GM12878 (cell line): ENCODE data around the gene KCNQ1. TPM values are rescaled to one million over a fixed set of nuclear protein-coding genes. Genes with fewer than 3 reads are reported as not detected.
A peak's percentile ranks its signal among the peaks of the same experiment; 100 is the strongest.

Experiments
- ATAC-seq: fragments of 200-7000 bp; cut with Tn5 transposase; 3 replicates; pipeline ENCODE4 v1.9.1; 2020; ENCODE audit warnings: mild to moderate bottlenecking, moderate library complexity
- BruUV-seq: library from RNA; stranded (reverse); fragments of 400-500 nt; replicated peaks from 2 replicates; lab custom pipeline; 2021; lab: Mats Ljungman, UMichigan
- CTCF ChIA-PET: fragments of 300-600 bp; sonication (Branson Sonifier 250); formaldehyde crosslinking; extraction: SDS; loops from one replicate; lab custom pipeline; 2021; ENCODE audit warnings: inconsistent platforms; lab: Yijun Ruan, JAX
- POLR2A ChIA-PET: fragments of 350-600 bp; formaldehyde crosslinking; extraction: SDS; loops from one replicate; lab custom pipeline; 2021; ENCODE audit warnings: inconsistent platforms; lab: Charles Lee
- RAD21 ChIA-PET: fragments of 300-600 bp; sonication (Branson Sonifier 250); formaldehyde crosslinking; loops from one replicate; lab custom pipeline; 2023; ENCODE audit warnings: antibody characterized with exemption; ENCODE audit not compliant: unreplicated experiment; lab: Charles Lee
- SMC1A ChIA-PET: fragments of 300-600 bp; sonication (Branson Sonifier 250); formaldehyde crosslinking; loops from one replicate; lab custom pipeline; 2023; ENCODE audit not compliant: unreplicated experiment, uncharacterized antibody; lab: Charles Lee
- DNase-seq: peaks from one replicate; pipeline ENCODE4 v3.0.0-alpha.2; 2011; ENCODE audit warnings: low read depth, low spot score
- FAIRE-seq: peaks from 3 replicates; lab custom pipeline; 2011; peaks lifted over from hg19 to GRCh38; lab: Jason Lieb, UNC
- H2AFZ ChIP-seq: 2 replicates; pipeline ENCODE4 v1.6.0; 2011; ENCODE audit warnings: low read depth, low read length, control low read depth; ENCODE audit not compliant: control insufficient read depth
- H3K27ac ChIP-seq: 2 replicates; pipeline ENCODE4 v1.5.1; 2011; ENCODE audit warnings: control low read depth; ENCODE audit not compliant: control insufficient read depth, insufficient read depth
- H3K27me3 ChIP-seq, 2 experiments: replicated peaks in 1 of 2; 2 replicates each; pipeline versions ENCODE4 v1.6.0 to v1.6.1; 2011; ENCODE audit warnings: low read length in 1 of 2; ENCODE audit not compliant: control insufficient read depth in 2 of 2, insufficient read depth in 2 of 2
- H3K36me3 ChIP-seq, 2 experiments: 2 replicates each; pipeline ENCODE4 v1.5.1; 2011; ENCODE audit warnings: low read length in 1 of 2; ENCODE audit not compliant: control insufficient read depth in 2 of 2, insufficient read depth in 2 of 2
- H3K4me1 ChIP-seq: 2 replicates; pipeline ENCODE4 v1.6.1; 2011; ENCODE audit warnings: mild to moderate bottlenecking, low read length, moderate library complexity, mixed read lengths; ENCODE audit not compliant: control insufficient read depth, insufficient read depth
- H3K4me2 ChIP-seq: 2 replicates; pipeline ENCODE4 v1.6.0; 2011; ENCODE audit warnings: control low read depth; ENCODE audit not compliant: control insufficient read depth, insufficient read depth
- H3K4me3 ChIP-seq: fragments of 200-600 bp; sonication (generic); 2 replicates; pipeline ENCODE4 v1.5.1; 2016
- H3K79me2 ChIP-seq: 2 replicates; pipeline ENCODE4 v1.6.0; 2011; ENCODE audit warnings: low read length; ENCODE audit not compliant: control insufficient read depth, insufficient read depth
- H3K9ac ChIP-seq: 2 replicates; pipeline ENCODE4 v1.8.0; 2011; ENCODE audit warnings: low read length, control low read depth, mixed read lengths; ENCODE audit not compliant: control insufficient read depth, insufficient read depth
- H3K9me3 ChIP-seq: replicated peaks from 3 replicates; pipeline ENCODE4 v1.5.1; 2011; ENCODE audit warnings: mild to moderate bottlenecking, low read length; ENCODE audit not compliant: control insufficient read depth, insufficient read depth
- H4K20me1 ChIP-seq: 2 replicates; pipeline ENCODE4 v1.6.0; 2011; ENCODE audit not compliant: control insufficient read depth, insufficient read depth
- BMI1 ChIP-seq: fragments of 450-650 bp; IDR thresholded peaks from 2 replicates; pipeline ENCODE4 v1.6.1; 2016; ENCODE audit warnings: mild to moderate bottlenecking, moderate library complexity, borderline replicate concordance
- POLR2AphosphoS5 ChIP-seq: IDR thresholded peaks from 2 replicates; pipeline ENCODE4 v1.6.1; 2011; ENCODE audit warnings: mild to moderate bottlenecking, low read length, inconsistent platforms
- SMC3 ChIP-seq: IDR thresholded peaks from 2 replicates; pipeline ENCODE4 v1.6.1; 2011; ENCODE audit warnings: low read length, improper control_type of control experiment, borderline replicate concordance
- WGBS: methylation state at CpG from one replicate; pipeline ENCODE4 v1.1.6; 2016; ENCODE audit warnings: low lambda C conversion rate; ENCODE audit not compliant: insufficient replicate concordance, insufficient coverage; ENCODE audit errors: missing lambda C conversion rate; 5-methylcytosine and 5-hydroxymethylcytosine counted together
- in situ Hi-C: fragments of 300-500 bp; cut with MboI; formaldehyde crosslinking; loops from 9 replicates; pipeline ENCODE4 v1.14.3; 2018; ENCODE audit warnings: mixed read lengths
- intact Hi-C: fragments of 100-400 bp; cut with micrococcal nuclease; formaldehyde crosslinking; loops from one replicate; pipeline ENCODE4 v1.14.2; 2022; ENCODE audit not compliant: unreplicated experiment
- polyA plus RNA-seq, 11 experiments: library from polyadenylated mRNA; depleted of rRNA in 4 of 11; unstranded in 6 of 11; stranded (reverse) in 5 of 11; fragments of >200 nt; fragmentation: Nextera tagmentation in 4 of 11; fragmentation: Illumina TruSeq in 1 of 11; extraction: Ambion mirVana in 4 of 11; extraction: Trizol in 1 of 11; gene quantifications; 1 replicate in 1 of 11; 2 replicates in 10 of 11; pipeline versions ENCODE4 v1.2.1 to v1.2.3, GENCODE V29; 2011 to 2016; ENCODE audit warnings: inconsistent platforms in 2 of 11, missing spikeins in 2 of 11, low read depth in 1 of 11
- total RNA-seq, 4 experiments: library from RNA; depleted of rRNA in 3 of 4; stranded (reverse); fragments of >200 nt in 3 of 4; fragmentation: Illumina TruSeq in 1 of 4; extraction: Trizol in 1 of 4; gene quantifications; 2 replicates each; pipeline versions ENCODE4 v1.2.1 to v1.2.3, GENCODE V29; 2013 to 2021
- TF ChIP-seq, protein P1 (sequence below): fragments of 450-650 bp; IDR thresholded peaks from 2 replicates; pipeline ENCODE4 v1.6.1; 2016; ENCODE audit warnings: mild to moderate bottlenecking, moderate library complexity, borderline replicate concordance
- TF ChIP-seq, protein P2 (sequence below): fragments of 150-350 bp; IDR thresholded peaks from 2 replicates; pipeline ENCODE4 v1.6.1; 2014; ENCODE audit warnings: mild to moderate bottlenecking, low read depth, low read length

The KCNQ1 gene
- total and polyA plus RNA-seq, 10 of the 15 experiments (the other 5 are each of a cell fraction or from before 2014, with no cell fraction given), result 0.03 to 0.15 (median 0.12) TPM; not detected in 7

DNA sequence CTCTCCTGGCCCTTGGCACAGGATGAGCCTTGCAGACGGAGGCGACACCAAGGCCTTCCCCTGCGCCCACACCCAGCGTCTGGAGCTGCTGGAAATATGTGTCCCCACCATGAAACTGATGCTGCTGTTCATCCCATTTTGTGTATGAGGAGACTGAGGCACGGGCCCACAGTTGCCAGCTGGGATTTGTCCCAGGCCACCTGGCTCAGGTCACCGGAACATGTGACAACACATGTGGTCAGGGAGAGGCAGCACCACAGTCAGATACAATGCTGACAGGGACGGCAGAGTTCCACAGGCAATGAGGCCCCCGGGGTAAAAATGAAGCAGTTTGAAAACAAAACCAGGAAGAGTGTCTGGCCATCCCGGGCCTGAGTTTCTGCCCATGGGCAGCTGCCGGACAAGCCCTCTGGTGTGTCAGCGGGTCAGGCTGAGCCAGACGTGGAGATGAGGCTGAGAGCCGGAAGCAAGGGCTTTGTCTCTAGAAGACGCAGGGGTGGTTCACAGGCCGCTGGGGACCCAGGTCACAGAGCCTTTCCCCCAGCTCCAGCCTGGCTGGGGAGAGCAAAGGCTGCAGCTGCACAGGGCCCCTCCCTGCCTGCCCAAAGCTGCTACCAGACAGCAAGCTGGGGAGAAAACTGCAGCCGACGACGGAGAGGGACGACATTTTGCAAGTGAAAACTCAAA is 360.0 kb downstream of the KCNQ1 start (continued):
- TF ChIP-seq, protein P1, sequence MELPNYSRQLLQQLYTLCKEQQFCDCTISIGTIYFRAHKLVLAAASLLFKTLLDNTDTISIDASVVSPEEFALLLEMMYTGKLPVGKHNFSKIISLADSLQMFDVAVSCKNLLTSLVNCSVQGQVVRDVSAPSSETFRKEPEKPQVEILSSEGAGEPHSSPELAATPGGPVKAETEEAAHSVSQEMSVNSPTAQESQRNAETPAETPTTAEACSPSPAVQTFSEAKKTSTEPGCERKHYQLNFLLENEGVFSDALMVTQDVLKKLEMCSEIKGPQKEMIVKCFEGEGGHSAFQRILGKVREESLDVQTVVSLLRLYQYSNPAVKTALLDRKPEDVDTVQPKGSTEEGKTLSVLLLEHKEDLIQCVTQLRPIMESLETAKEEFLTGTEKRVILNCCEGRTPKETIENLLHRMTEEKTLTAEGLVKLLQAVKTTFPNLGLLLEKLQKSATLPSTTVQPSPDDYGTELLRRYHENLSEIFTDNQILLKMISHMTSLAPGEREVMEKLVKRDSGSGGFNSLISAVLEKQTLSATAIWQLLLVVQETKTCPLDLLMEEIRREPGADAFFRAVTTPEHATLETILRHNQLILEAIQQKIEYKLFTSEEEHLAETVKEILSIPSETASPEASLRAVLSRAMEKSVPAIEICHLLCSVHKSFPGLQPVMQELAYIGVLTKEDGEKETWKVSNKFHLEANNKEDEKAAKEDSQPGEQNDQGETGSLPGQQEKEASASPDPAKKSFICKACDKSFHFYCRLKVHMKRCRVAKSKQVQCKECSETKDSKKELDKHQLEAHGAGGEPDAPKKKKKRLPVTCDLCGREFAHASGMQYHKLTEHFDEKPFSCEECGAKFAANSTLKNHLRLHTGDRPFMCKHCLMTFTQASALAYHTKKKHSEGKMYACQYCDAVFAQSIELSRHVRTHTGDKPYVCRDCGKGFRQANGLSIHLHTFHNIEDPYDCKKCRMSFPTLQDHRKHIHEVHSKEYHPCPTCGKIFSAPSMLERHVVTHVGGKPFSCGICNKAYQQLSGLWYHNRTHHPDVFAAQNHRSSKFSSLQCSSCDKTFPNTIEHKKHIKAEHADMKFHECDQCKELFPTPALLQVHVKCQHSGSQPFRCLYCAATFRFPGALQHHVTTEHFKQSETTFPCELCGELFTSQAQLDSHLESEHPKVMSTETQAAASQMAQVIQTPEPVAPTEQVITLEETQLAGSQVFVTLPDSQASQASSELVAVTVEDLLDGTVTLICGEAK, result no peak
- TF ChIP-seq, protein P2, sequence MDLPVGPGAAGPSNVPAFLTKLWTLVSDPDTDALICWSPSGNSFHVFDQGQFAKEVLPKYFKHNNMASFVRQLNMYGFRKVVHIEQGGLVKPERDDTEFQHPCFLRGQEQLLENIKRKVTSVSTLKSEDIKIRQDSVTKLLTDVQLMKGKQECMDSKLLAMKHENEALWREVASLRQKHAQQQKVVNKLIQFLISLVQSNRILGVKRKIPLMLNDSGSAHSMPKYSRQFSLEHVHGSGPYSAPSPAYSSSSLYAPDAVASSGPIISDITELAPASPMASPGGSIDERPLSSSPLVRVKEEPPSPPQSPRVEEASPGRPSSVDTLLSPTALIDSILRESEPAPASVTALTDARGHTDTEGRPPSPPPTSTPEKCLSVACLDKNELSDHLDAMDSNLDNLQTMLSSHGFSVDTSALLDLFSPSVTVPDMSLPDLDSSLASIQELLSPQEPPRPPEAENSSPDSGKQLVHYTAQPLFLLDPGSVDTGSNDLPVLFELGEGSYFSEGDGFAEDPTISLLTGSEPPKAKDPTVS, result no peak
- no peak for TF ChIP-seq POLR2AphosphoS5
- TF ChIP-seq BMI1, result no peak
- TF ChIP-seq, all 136 proteins: peak for 0

DNA sequence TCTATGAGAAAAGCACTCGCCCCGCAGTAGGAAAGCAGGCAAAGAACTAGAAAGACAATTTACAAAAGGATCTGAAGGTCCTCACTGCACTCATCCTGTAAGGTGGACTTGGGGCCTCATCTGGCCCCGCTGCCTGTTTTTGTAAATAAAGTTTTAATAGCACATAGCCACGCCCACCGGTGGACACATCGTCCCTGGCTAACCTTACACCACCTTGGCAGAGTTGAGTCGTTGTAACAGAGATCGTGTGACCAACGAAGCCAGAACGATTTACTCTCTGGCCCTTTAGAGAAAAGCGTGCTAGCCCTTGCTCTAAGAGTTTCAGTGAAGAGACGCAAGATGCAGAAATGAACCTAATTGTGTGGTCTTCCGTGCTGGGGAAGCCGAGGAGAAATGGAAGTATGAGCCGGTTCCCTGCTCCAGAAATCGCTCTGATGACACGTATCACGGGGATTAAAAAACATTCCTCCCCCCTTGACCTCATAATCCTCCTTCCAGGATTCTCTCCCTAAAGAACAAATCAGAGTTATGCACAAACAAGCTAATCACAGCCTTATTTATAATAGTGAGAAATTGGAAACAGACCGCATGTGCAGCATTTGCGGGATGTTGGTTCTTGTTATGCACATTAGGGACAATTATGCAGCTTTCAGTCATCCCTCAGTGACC is 360.7 kb downstream of the KCNQ1 start:
- Histone ChIP-seq H3K4me2 (no peak overlapping the region), H3K36me3 (no peaks in the 10 kb centered on the region), H3K79me2 (no peaks in the 10 kb centered on the region), H3K9me3 (no peaks in the 10 kb centered on the region), H3K4me1 (no peaks in the 10 kb centered on the region), H2AFZ (no peak overlapping the region), H4K20me1 (no peaks in the 10 kb centered on the region), H3K4me3 (no peak overlapping the region), H3K9ac (no peak overlapping the region), H3K27me3 (no peaks in the 10 kb centered on the region), H3K27ac (no peak overlapping the region)
- POLR2A ChIA-PET, result no interaction called here
- RAD21 ChIA-PET, result no interaction called here
- TF ChIP-seq SMC3, result no peak
- TF ChIP-seq, protein P1, result peak; percentile 44; the same call in 1 of the 2 replicates
- CTCF ChIA-PET, result no interaction called here
- no TSS peak for BruUV-seq
- no peak for DNase-seq
- FAIRE-seq, result no peak
- SMC1A ChIA-PET, result no interaction called here
- WGBS, result 43% methylated on average over 19 of the region's 20 CpGs
- intact Hi-C loops (no loop called here), in situ Hi-C loops (no loop called here)
- no peak for ATAC-seq
